ENCODE measurements around the gene GLI1. TPM values are rescaled to one million over a fixed set of nuclear protein-coding genes. Genes with fewer than 3 reads are reported as not detected.
"Not testable (repeated sequence)": the region's sequence is repeated elsewhere in the genome, so short reads cannot be mapped to it uniquely, and the experiment has no call there.

GLI1 gene
- total RNA-seq, 1 experiment from 2014 or later, result 0.57 TPM

- peak; percentile 40 for DNase-seq (ENCODE audit: low read depth)
These were observed 15.9 kb downstream of the GLI1 start for GRCh38 chr12:57475271-57476161.

- no peak for DNase-seq (ENCODE audit: low read depth)
These were observed 16.8 kb downstream of the GLI1 start for GRCh38 chr12:57476162-57476992.

- DNase-seq (ENCODE audit: low read depth), result no peak
These were observed 17.6 kb downstream of the GLI1 start for GRCh38 chr12:57476993-57477709.

- DNase-seq (ENCODE audit: low read depth), result peak; percentile 48
These were observed 18.4 kb downstream of the GLI1 start for GRCh38 chr12:57477710-57478681.

GRCh38 chr12:57479043-57479375, 19.4 kb downstream of the GLI1 start:
- DNase-seq (ENCODE audit: low read depth), result no peak

- DNase-seq (ENCODE audit: low read depth), result no peak
These were observed 20.0 kb downstream of the GLI1 start, which contains the start of gene ARHGAP9 for GRCh38 chr12:57479376-57480115. TSS of gene ARHGAP9 (minus strand) at chr12:57479866. CDS start at chr12:57479406, 460 bp downstream.

GRCh38 chr12:57481671-57482070, 22.1 kb downstream of the GLI1 start:
- no peak for DNase-seq (ENCODE audit: low read depth)

GRCh38 chr12:57483466-57483865, 23.9 kb downstream of the GLI1 start:
- DNase-seq (ENCODE audit: low read depth), result no peak

GRCh38 chr12:57485695-57486094, 26.1 kb downstream of the GLI1 start:
- no peak for DNase-seq (ENCODE audit: low read depth)

GRCh38 chr12:57487055-57487596, 27.5 kb downstream of the GLI1 start:
- DNase-seq (ENCODE audit: low read depth), result no peak

- peak; percentile 97 for DNase-seq (ENCODE audit: low read depth)
These were observed 28.2 kb downstream of the GLI1 start, which contains the start of gene MARS1 for GRCh38 chr12:57487597-57488401. TSS of gene MARS1 (plus strand) at chr12:57488068. CDS start at chr12:57488091, 23 bp downstream.

- no peak for DNase-seq (ENCODE audit: low read depth)
These were observed 29.0 kb downstream of the GLI1 start for GRCh38 chr12:57488402-57489156.

GRCh38 chr12:57489157-57489641, 29.6 kb downstream of the GLI1 start:
- no peak for DNase-seq (ENCODE audit: low read depth)

GRCh38 chr12:57490126-57490525, 30.5 kb downstream of the GLI1 start:
- DNase-seq (ENCODE audit: low read depth), result no peak

GRCh38 chr12:57491393-57492280, 32.1 kb downstream of the GLI1 start:
- no peak for DNase-seq (ENCODE audit: low read depth)

GRCh38 chr12:57495051-57495701, 35.6 kb downstream of the GLI1 start:
- DNase-seq (ENCODE audit: low read depth), result not testable (repeated sequence)
